ENCODE results near the gene C6orf118.

DNA sequence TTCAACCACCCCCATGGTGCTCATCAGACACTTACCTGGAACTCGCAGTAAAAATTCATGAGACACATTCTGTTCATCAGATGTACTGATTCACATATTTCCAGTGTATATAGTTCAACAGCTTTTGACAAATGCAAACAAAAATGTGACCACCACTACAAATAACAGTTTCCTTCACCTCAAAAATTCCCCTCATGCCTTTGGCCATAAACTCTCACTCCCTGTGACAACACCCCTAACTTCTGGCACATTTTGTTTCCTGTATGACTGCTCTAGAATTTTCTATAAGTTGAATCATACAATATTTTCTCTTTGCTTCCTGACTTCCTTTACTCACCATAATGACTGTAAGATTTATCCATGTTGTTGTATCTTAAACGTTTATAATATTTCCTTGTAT is 63.7 kb downstream of the C6orf118 start:
- TF ChIP-seq, protein P1, sequence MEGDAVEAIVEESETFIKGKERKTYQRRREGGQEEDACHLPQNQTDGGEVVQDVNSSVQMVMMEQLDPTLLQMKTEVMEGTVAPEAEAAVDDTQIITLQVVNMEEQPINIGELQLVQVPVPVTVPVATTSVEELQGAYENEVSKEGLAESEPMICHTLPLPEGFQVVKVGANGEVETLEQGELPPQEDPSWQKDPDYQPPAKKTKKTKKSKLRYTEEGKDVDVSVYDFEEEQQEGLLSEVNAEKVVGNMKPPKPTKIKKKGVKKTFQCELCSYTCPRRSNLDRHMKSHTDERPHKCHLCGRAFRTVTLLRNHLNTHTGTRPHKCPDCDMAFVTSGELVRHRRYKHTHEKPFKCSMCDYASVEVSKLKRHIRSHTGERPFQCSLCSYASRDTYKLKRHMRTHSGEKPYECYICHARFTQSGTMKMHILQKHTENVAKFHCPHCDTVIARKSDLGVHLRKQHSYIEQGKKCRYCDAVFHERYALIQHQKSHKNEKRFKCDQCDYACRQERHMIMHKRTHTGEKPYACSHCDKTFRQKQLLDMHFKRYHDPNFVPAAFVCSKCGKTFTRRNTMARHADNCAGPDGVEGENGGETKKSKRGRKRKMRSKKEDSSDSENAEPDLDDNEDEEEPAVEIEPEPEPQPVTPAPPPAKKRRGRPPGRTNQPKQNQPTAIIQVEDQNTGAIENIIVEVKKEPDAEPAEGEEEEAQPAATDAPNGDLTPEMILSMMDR (IDR thresholded peaks at IDR 0.05), result no peak
- TF ChIP-seq POLR2A (IDR thresholded peaks at IDR 0.05), result no peak
